GM21360 (cell line): Measurements from ENCODE around the gene TRABD2B.

Source experiments
- ATAC-seq: cut with Tn5 transposase; IDR thresholded peaks from one replicate; pipeline ENCODE4 v1.9.1; 2021; ENCODE audit warnings: mild to moderate bottlenecking, moderate library complexity; ENCODE audit not compliant: unreplicated experiment

TRABD2B gene

DNA sequence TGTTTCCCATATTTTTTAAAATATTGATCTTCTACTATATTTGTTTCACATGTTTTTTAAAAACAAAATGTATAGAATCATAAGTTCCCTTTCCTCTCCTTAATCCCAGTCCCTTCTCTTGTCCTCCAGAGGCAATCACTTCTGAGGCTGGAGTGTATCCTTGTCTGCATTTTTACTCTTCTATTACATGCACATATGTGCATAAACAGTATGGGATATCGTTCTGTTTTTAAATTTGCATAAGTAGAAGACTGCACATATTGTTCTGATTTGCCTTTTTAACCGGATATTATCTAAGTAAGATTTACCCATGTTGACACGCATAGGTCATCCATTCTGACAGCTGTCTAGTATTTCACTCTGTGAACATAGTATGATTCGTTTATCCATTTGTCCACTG is 142.0 kb downstream of the TRABD2B start:
- ATAC-seq, result no peak

DNA sequence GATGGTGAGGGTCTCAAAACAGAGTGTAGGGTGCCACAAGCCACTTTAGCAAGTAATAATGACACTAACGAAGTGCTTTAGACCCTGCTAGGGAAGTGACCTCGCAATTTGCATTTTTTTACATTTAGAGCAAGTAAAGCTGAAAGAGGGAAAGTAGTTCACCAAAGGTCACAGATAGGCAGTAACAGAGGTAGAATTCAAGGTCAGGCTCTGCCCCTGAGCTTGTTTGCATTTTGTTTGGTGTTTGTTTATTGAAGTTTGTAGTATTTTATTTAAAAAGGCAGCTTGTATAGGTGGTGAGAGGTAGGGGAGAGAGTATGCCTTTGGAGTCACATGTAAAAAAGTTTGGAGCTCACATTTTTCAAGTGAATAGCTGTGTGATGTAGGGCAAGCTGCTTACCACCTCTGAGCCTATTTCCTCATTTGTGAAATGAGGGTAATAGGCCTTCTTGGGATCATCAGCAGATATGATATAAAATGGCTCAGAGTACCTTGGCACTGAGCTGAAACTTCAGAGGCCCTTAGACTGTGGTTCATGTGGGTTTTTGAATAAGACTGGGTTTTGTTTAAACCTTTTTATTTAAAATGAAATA is 142.5 kb downstream of the TRABD2B start:
- ATAC-seq, result no peak

GRCh38 chr1:47853852-47854251 is 143.3 kb downstream of the TRABD2B start:
- no peak for ATAC-seq

GRCh38 chr1:47853059-47853458 is 144.1 kb downstream of the TRABD2B start:
- no peak for ATAC-seq

DNA sequence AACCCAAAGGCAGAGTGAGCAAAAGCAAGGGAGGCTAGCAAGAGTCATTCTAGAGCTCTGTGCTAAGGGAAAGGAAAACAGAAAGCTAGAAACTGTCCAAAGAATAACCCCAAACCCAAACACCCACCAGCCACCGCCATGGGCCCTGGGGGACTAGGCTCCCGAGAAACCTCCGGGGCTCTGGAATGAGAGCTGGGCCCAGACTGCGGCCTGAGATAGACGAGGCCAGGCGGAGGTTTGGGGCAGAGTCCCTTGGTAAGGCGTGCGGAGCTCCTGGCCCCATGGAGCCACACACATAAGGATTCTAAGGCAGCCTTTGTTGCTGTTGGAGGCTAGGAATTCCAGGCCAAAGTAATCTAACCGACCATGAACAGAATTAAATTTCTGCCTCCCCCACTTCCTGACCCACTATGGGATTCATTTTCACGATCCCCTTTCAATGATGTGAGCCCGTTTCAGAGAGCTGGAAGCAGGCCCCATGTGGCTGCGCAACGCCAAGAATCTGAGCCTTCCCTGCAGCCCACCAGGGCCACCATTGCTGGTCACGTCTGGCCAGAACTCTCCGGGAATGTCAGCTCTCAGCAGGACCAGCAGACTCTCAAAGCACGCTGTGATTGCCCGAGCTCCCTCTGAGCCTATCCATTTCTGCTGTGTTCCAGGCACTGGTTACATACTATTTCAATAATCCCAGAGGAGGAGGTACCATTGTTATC is 145.0 kb downstream of the TRABD2B start:
- ATAC-seq, result no peak

- ATAC-seq, result no peak
These were observed 146.7 kb downstream of the TRABD2B start for GRCh38 chr1:47850451-47850850.

- no peak for ATAC-seq
These were observed 147.5 kb downstream of the TRABD2B start for GRCh38 chr1:47849591-47850261.

GRCh38 chr1:47849005-47849521 is 148.1 kb downstream of the TRABD2B start:
- ATAC-seq, result no peak

DNA sequence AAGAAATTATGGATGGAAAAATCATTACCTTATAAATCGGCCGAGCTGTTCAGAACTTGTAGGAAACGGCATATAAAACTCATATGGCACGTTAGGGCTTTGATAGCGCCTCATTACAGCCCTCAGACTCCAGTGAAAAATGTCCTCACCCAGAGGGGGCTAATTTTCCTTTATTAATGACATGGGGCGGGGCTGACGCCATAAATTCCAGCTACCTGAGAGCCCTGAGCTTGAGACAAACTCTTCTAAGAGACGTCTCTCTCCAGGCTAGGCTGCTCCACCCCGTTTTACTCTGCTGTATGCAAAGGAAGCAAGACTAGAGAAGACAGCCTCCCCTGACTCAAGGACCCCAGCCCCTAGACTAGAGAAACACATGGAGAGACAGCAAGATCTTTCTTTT is 149.4 kb downstream of the TRABD2B start:
- ATAC-seq, result no peak

DNA sequence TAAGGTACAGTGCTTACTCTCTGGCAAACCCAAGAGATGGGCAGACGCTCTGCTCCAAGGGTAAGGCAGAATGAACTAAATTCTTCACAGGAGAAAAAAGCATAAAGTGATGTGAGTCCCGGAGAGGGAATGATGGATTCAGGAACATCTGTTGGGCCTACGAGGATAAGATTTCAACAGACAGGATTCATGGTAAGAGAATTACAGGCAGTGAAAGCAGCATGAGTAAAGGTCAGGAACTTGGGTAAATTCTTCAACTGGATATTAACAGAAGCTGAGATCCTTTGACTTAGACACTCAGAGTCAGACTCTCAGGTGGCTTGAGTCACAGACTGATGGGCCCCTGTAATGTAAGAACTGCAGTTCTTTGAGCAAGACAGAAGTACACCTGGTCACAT is 152.6 kb downstream of the TRABD2B start:
- ATAC-seq, result no peak

DNA sequence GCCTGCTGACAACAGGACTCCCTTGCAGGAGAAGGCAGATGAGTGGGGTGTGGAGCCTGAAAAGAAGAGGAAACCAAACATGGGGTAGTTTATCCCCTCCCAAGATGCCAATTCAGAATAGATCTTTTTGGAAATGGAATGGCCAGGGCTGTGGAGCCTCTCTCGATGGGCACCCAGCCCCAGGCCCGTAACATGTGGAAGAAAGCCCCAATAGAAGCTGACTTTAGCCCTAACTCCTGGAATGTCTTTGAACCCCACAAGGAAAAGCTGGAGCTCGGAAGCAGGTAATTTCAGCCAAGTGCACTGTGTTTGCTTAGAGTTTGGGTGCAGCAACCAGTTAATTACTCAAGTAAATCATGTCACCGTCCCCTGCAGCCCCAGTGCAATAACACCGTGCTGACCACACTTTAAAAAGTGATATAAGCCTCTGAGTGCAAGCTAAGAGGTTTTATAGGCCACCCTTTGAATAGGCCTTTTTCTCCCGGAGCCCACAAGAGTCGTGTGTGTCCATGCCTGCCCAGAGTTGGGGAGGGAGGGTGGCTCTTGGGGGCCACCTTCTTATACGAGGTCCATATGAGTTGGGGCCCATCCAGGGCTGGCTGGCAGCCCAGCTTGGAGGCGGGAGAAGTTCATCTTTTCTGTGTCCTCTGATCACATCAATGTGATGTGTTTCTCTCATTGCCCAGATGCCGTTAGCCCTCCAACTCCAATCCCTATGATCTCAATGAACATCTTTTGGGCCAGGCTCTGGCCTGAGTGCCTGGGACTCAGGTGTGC is 153.2 kb downstream of the TRABD2B start:
- ATAC-seq, result no peak

DNA sequence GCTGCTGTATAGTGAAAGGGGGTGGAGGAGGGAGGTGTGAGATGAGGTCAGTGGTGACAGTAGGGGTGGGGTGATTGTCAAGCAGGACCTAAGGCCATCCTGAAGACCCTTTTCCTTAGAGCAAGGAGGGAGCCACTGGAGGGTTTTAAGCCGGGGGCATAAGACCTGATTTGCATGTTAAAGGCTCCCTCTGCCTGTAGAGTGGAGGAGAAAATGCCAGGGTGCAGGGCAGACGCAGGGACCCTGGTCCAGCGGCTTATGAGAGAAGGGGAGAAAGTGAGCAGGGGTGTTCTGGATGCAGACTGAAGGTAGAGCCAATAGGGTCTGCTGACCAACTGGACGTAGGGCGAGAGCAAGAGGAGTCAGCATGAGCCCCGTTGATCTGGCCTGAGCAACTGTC is 154.1 kb downstream of the TRABD2B start:
- no peak for ATAC-seq

- ATAC-seq, result no peak
These were observed 154.8 kb downstream of the TRABD2B start for GRCh38 chr1:47842228-47842919.

DNA sequence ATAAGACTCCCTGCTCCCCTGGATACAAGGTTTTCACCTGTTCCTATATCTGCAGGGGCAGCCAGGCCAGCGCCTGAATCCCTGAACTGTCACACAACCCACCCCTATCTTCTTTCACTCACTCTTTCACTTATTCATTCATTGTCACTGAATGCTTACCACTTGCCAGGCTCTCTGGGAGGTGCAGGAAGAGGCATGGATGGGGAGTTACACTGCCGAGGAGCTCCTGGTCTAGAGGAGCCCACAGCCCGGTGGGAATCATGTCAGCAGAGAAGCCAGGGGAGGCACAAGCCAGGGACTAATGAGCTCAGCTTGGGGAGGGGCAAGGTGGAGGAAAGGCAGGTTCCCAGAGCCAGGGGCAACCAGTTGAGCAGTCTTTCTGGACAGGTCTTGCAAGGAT is 155.8 kb downstream of the TRABD2B start:
- ATAC-seq, result no peak

DNA sequence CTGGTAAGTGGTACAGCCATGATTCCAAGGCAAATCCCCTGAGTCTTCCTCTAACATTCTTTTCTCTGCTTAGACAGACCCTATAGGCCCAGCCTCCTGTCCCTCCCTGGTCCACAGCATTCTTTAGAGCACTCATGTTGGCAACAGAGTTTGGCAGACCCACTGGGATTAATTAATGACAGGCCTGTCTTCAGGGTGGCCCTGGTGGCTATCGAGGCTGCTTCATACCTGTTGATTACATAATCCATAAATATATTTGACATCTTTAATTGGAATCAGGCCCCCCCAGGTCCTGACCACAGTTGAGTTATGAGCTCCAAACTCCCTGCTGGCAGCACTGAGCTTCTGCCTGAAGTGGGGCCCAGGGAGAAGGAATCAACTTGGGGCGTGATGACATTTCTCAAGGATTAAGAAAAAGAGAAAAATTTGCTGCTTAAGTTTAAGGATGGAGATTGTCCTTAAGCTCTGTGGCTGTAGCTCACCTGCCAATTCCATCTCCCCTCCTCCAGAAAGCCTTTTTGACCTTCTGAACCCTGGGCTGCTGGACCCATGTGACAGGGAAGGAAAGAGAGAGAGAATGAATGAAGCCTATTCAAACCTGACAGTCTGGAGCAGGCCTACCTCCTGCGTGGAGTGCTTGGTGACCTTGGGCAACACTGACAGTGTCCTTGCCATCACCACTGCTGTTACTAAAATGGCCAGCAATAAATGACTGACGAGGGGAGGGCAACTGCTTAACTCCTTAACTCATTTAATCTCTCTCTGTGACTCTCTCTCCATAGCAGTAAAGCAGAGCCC is 156.6 kb downstream of the TRABD2B start:
- no peak for ATAC-seq

DNA sequence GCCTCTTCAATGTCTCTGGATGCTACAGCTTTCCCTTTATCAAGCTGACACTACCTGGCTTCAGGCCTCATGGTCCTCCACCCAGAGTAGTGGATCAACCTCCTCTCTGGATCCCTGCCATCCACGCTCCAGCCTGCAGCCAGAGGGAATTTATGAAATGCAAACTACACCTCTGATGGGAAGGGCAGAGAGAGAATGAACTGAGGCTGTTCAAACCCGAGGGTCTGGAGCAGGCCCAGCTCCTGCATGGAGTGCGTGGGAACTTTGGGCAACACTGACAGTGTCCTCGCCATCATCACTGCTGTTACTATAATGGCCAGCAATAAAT is 157.8 kb downstream of the TRABD2B start:
- no peak for ATAC-seq

- no peak for ATAC-seq
These were observed 158.4 kb downstream of the TRABD2B start for GRCh38 chr1:47838562-47839432.

DNA sequence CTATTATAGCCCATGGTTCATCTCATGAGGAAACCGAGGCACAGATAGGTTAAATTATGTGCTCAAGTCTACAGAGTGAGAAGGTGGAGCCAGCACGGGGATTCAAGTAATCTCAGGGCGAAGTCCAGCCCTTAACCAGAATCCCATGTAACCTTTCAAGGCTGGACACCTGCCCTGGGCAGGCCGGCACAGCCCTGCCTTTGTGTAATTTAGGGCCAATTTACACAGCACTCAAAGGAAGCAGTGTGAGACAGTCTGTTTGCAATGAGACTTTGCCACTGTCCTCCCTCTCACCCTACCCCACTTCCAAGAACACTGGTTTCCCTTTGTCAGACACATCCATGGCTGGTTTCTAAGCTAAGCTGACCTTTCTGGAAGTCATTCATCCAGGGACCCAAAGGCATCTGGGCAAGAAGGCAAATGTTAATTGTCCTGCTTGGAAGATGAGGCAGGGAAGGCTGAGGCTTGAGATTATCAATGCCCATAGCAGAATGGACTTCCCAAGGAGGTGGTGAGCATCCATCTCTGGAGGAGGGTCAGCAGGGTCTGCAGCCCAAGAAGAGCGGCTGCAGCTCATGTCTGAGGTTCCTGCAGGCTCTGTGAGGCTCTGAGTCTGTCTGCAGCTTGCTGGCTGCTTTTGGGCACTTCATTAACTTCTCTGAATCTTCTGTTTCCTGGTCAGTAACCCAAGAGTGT is 159.2 kb downstream of the TRABD2B start:
- no peak for ATAC-seq
